GM08714 (cell line): Measurements from ENCODE around the gene BCOR.

ENCODE experiments used
- H3K4me3 ChIP-seq: fragments of 200-500 bp; sonication (Bioruptor generic); 2 replicates; pipeline ENCODE4 v1.5.1; 2014; ENCODE audit warnings: mild to moderate bottlenecking, low read length, inconsistent platforms
- ZNF274 ChIP-seq: IDR thresholded peaks from 2 replicates; pipeline ENCODE4 v1.6.1; 2012; ENCODE audit warnings: mild to moderate bottlenecking, low read depth, low read length

BCOR gene

GRCh38 chrX:40130207-40130606 lies 32.4 kb upstream of the BCOR start:
- H3K4me3 ChIP-seq = no peak overlapping the region
- no peak for TF ChIP-seq ZNF274

DNA sequence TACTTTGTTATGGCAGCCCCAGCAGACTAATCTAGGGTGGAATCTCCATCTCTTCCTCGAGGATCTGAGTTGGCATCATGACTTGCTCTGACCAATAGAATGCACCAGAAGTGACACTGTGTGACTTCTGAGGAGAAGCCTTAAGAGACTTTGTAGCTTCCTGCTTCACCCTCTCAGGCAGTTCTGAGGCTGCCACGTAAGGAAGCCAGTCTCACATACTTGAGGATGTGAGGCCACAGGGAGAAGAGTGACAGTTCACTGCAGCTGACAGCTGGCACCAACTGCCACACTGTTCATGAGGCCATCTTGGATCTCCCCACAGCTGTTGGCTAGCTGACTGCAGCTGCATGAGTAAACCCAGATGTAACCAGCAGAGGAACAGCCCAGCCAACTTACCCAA lies 29.3 kb upstream of the BCOR start:
- TF ChIP-seq ZNF274 = no peak
- H3K4me3 ChIP-seq = no peak overlapping the region

DNA sequence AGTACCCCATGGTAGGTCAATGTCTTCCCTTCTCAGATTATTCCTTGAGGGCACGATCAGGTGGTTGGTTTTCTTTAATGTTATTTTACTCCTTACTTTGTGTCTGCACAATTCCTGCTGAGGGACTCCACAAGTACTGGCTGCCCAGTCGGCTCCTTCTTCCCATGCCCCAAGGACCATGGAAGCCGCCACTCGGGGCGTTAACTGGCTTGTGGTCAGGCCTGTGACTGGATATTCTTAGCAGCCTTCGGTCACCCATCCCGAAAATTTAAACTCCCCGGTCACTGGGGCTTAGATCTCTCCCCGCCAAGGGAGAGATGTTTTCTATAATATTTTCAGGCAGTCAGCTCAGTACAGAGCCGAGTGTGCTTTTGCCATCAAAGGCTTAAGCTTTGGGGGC lies 24.7 kb upstream of the BCOR start:
- TF ChIP-seq ZNF274 = no peak
- H3K4me3 ChIP-seq = no peak overlapping the region

GRCh38 chrX:40121618-40122017 lies 23.9 kb upstream of the BCOR start:
- H3K4me3 ChIP-seq = no peak overlapping the region
- TF ChIP-seq ZNF274 = no peak

- TF ChIP-seq ZNF274 = no peak
- H3K4me3 ChIP-seq = no peak overlapping the region
Measured at GRCh38 chrX:40120838-40121580, 23.3 kb upstream of the BCOR start.

DNA sequence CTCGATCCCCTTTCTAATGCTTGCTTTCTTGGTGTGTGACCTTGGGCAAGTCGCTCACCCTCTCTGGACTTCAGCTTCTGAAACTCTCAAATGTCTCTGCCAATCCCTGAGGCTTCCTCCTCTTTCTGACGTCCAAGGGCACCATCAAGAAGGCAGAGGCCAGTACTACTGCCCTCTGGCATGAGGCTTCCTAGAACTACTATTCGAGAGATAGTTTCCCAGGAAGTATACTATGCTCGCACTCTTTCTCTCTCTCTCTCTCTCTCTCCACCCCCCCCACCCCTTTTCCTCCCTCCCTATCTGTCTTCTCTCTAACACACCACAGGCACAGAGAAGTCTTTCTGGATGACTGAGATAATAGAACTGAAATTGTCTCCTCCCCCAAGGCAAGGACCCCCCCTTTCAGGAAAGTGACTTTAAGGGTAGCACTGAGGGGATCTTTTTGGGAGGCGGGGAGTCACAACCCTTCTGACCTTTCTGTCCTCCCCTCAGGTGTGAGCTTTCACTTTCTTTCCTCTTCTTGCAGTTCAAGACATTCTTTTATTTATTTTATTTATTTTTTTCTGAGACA lies 20.0 kb upstream of the BCOR start:
- TF ChIP-seq ZNF274 = no peak
- no peak overlapping the region for H3K4me3 ChIP-seq

GRCh38 chrX:40116925-40117324 lies 19.2 kb upstream of the BCOR start:
- no peak for TF ChIP-seq ZNF274
- no peak overlapping the region for H3K4me3 ChIP-seq

DNA sequence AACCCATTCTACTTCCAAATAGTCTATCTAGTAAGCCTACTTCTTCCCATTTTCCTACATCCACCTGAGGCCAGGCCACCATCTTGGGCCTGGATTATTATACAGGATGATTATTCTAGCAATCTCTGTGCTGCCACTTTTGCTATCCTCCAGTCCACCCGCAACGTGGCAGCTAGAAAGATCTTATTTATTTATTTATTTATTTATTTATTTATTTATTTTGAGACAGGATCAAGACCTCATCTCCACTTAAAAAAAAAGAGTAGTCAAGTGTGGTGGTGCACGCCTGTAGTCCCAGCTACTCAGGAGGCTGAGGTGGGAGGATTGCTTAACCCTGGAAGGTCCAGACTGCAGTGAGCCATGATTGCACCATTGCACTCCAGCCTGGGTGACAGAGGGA lies 15.2 kb upstream of the BCOR start:
- TF ChIP-seq ZNF274 = no peak
- no peak overlapping the region for H3K4me3 ChIP-seq

DNA sequence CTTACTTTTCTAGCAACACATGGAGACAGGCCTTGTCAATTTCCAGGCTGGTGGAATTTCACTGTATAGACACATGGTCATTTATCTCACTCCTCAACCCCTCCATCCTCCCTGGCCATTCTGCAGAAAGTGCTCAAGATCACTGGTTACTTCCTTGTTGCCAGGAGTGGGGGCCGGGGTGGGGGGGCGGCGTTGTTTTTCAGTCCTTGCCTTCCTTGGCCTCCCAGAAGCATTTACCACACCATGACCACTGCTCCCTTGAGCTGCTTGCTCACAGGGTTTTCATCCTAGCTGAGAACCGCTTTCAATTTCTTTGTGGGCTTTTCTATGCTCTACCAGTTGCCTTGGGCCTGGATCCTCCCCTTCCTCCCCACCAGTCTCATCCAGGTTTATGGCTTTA lies 14.1 kb upstream of the BCOR start:
- no peak overlapping the region for H3K4me3 ChIP-seq
- TF ChIP-seq ZNF274 = no peak

DNA sequence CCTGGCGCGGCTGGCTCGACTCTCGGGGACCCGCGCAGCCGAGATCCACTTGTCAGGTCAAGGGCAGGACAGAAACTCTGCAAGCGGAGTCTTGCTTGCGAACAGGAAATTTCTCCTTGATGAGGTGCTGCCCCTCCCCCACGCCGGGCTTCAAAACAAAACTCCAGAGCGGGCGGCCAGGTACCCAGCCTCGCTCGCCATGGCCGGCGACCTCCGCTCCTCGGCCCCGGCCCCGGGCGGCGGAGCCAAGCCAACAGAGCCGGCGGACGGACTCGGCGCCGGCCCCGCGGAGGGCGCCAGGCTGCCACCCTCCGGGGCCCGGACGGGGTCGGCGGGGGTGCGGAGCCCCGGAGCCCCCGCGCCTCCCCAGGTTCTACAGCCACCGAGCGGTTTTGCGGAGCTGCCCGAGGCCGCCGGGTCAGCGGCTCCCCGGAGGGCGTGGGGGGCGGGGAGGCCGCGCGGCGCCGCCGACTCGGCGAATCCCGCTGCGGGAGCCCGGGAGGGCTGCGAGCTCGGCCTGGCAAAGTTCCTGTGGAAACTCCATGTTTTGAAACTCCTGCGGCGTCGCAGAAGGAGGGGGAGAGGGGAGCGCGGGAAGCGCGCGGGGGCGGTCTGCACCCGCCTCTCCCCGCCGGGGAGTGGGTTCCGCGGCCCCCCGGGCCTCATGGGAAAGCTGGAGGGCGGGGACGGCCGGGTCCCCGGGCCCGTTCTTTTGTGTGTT lies 11.7 kb upstream of the BCOR start:
- no peak for TF ChIP-seq ZNF274

DNA sequence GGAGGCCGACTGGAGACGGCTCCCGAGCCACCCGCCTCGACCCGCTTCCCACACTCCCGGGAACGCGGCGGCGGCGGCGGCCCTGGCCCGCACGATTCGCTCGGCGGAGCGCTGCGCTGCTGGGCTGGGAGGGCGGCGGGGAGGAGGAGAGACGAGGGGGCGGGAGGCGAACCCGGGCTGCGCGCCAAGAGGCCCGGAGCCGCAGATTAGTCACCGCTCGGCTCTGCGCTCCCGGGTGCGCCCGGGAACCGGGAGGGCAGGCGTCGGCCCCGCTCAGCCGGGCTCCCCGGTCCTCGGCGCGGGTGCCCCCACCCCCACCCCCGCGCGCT lies 11.2 kb upstream of the BCOR start:
- peak overlapping the region; percentile 43; the same call in 1 of the 2 replicates for H3K4me3 ChIP-seq
- TF ChIP-seq ZNF274 = no peak

More for the DNA sequence above, 11.7 kb upstream of the BCOR start:
- peak overlapping the region; percentile 43; the same call in 1 of the 2 replicates for H3K4me3 ChIP-seq

DNA sequence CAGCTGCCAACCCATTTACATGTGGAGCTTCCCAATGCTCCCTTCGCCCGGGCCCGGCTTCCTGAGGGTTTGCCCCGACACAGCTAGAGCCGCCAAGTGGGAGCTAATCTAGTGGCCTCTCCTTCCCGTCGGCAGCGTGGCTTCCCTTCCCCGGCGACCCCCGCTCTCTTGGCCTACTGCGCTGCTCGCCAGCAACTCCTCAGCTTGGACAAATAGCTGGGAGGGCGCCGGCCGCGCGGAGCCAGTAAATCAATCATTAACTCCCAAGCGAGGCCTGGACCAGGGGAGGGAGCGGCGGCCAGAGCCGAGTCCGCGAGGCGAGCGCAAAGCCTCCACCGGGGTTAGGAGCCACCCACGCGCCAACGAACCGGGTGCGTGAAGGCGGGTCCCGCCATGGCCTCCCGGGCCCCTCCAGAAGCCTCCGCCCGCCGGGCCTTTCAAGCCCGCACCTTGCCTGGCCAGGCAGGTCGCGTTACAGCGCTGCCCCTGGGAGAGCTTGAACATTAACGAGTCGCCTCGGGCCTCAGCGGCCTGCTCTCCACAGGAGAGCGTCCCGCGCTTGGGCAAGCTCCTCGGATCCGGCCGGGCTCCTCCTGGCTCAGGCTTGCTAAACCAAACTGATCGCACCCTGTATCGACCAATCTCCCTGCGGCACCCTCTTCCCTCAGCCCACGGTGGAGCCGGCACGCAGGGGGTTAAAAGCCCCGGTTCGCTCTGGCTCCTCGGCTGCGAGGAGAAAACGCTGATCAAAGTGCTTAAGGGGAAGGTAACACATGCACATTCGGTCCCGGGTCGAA lies 10.6 kb upstream of the BCOR start:
- no peak for TF ChIP-seq ZNF274

GRCh38 chrX:40107291-40108161 lies 9.8 kb upstream of the BCOR start:
- H3K4me3 ChIP-seq = no peak overlapping the region; the same call in 1 of the 2 replicates
- no peak for TF ChIP-seq ZNF274

More for the DNA sequence above, 10.6 kb upstream of the BCOR start:
- H3K4me3 ChIP-seq = no peak overlapping the region; the same call in 1 of the 2 replicates
